Fibroblast of skin of scalp (primary cell): ENCODE data around the gene UBQLN4.
A peak's percentile ranks its signal among the peaks of the same experiment; 100 is the strongest.
"Not testable (repeated sequence)": the region's sequence is repeated elsewhere in the genome, so short reads cannot be mapped to it uniquely, and the experiment has no call there.

Experiments used
- DNase-seq: peaks from one replicate; pipeline ENCODE4 v3.0.0-alpha.2; 2013

Gene UBQLN4

GRCh38 chr1:156060937-156061636 is 7.5 kb upstream of the UBQLN4 start, which contains the start of gene RAB25:
RAB25 (plus strand) TSS chr1:156061160; CDS start chr1:156061401, 241 bp downstream.
- no peak for DNase-seq

GRCh38 chr1:156056326-156056849 is 2.8 kb upstream of the UBQLN4 start:
- DNase-seq, result no peak

- DNase-seq, result no peak
Measured at GRCh38 chr1:156055281-156056048, 1.9 kb upstream of the UBQLN4 start.

- peak; percentile 98 for DNase-seq
Measured at GRCh38 chr1:156054500-156055280, 1.1 kb upstream of the UBQLN4 start, which contains the start of gene LAMTOR2. LAMTOR2 (plus strand) TSS chr1:156054782; CDS start chr1:156054890, 108 bp downstream.

GRCh38 chr1:156052862-156053767 is 483 bp downstream of the UBQLN4 start:
- DNase-seq, result peak; percentile 65

GRCh38 chr1:156051011-156051725 is 2.4 kb downstream of the UBQLN4 start:
- DNase-seq, result no peak

GRCh38 chr1:156050376-156050775 is 3.2 kb downstream of the UBQLN4 start:
- DNase-seq, result no peak

GRCh38 chr1:156048663-156049258 is 4.8 kb downstream of the UBQLN4 start:
- DNase-seq, result no peak

- no peak for DNase-seq
Measured at GRCh38 chr1:156045076-156045475, 8.5 kb downstream of the UBQLN4 start.

GRCh38 chr1:156042828-156043227 is 10.8 kb downstream of the UBQLN4 start:
- no peak for DNase-seq

- not testable (repeated sequence) for DNase-seq
Measured at GRCh38 chr1:156034991-156035390, 18.6 kb downstream of the UBQLN4 start.

GRCh38 chr1:156033011-156033410 is 20.6 kb downstream of the UBQLN4 start:
- peak; percentile 65 for DNase-seq

GRCh38 chr1:156026588-156026987 is 27.0 kb downstream of the UBQLN4 start:
- no peak for DNase-seq

GRCh38 chr1:156025876-156026275 is 27.7 kb downstream of the UBQLN4 start:
- peak; percentile 49 for DNase-seq

GRCh38 chr1:156024801-156025200 is 28.8 kb downstream of the UBQLN4 start:
- no peak for DNase-seq

- DNase-seq, result no peak
Measured at GRCh38 chr1:156021954-156022353, 31.6 kb downstream of the UBQLN4 start.

- DNase-seq, result no peak
Measured at GRCh38 chr1:156021093-156021428, 32.5 kb downstream of the UBQLN4 start.

GRCh38 chr1:156020293-156021092 is 33.1 kb downstream of the UBQLN4 start, which contains the start of gene SSR2:
SSR2 (minus strand) TSS chr1:156020951; CDS start chr1:156020167, 784 bp downstream.
- DNase-seq, result peak; percentile 91

- no peak for DNase-seq
Measured at GRCh38 chr1:156019946-156020292, 33.7 kb downstream of the UBQLN4 start.

- no peak for DNase-seq
Measured at GRCh38 chr1:156014829-156015228, 38.8 kb downstream of the UBQLN4 start.
